GM21367 (cell line): ENCODE measurements around the gene SKP2.
"Not testable (repeated sequence)": the region's sequence is repeated elsewhere in the genome, so short reads cannot be mapped to it uniquely, and the experiment has no call there.

Experiments used
- ATAC-seq: cut with Tn5 transposase; IDR thresholded peaks from one replicate; pipeline ENCODE4 v1.9.1; 2021; ENCODE audit not compliant: unreplicated experiment

The SKP2 gene

GRCh38 chr5:36156121-36156601 is 4.2 kb downstream of the SKP2 start:
- no peak for ATAC-seq

- ATAC-seq, result no peak
Measured at GRCh38 chr5:36156619-36157018, 4.7 kb downstream of the SKP2 start.

GRCh38 chr5:36158144-36158543 is 6.2 kb downstream of the SKP2 start:
- no peak for ATAC-seq

- no peak for ATAC-seq
Measured at GRCh38 chr5:36160617-36161016, 8.7 kb downstream of the SKP2 start.

GRCh38 chr5:36161361-36161760 is 9.4 kb downstream of the SKP2 start:
- no peak for ATAC-seq

- no peak for ATAC-seq
Measured at GRCh38 chr5:36162810-36163486, 11.0 kb downstream of the SKP2 start.

GRCh38 chr5:36164461-36164860 is 12.6 kb downstream of the SKP2 start:
- ATAC-seq, result no peak

GRCh38 chr5:36168737-36169136 is 16.8 kb downstream of the SKP2 start:
- no peak for ATAC-seq

- ATAC-seq, result no peak
Measured at GRCh38 chr5:36170832-36171424, 19.0 kb downstream of the SKP2 start.

GRCh38 chr5:36172599-36172998 is 20.7 kb downstream of the SKP2 start:
- ATAC-seq, result no peak

- no peak for ATAC-seq
Measured at GRCh38 chr5:36173426-36173825, 21.5 kb downstream of the SKP2 start.

GRCh38 chr5:36174119-36174518 is 22.2 kb downstream of the SKP2 start:
- no peak for ATAC-seq

- ATAC-seq, result no peak
Measured at GRCh38 chr5:36175043-36175442, 23.1 kb downstream of the SKP2 start.

GRCh38 chr5:36177154-36177553 is 25.2 kb downstream of the SKP2 start:
- ATAC-seq, result peak; percentile 94

GRCh38 chr5:36177715-36178523 is 26.0 kb downstream of the SKP2 start:
- ATAC-seq, result no peak

GRCh38 chr5:36178524-36178890 is 26.6 kb downstream of the SKP2 start:
- no peak for ATAC-seq

- no peak for ATAC-seq
Measured at GRCh38 chr5:36179950-36180349, 28.0 kb downstream of the SKP2 start.

GRCh38 chr5:36180556-36181350 is 28.8 kb downstream of the SKP2 start:
- no peak for ATAC-seq

- no peak for ATAC-seq
Measured at GRCh38 chr5:36181774-36182173, 29.9 kb downstream of the SKP2 start.

GRCh38 chr5:36184408-36184807 is 32.5 kb downstream of the SKP2 start:
- not testable (repeated sequence) for ATAC-seq

- ATAC-seq, result no peak
Measured at GRCh38 chr5:36193746-36194145, 41.8 kb downstream of the SKP2 start.
